ENCODE measurements around the gene KCNQ1. TPM values are rescaled to one million over a fixed set of nuclear protein-coding genes. Genes with fewer than 3 reads are reported as not detected.

Gene KCNQ1
- total RNA-seq, 1 donor from 2014 or later, result 2.7 TPM

DNA sequence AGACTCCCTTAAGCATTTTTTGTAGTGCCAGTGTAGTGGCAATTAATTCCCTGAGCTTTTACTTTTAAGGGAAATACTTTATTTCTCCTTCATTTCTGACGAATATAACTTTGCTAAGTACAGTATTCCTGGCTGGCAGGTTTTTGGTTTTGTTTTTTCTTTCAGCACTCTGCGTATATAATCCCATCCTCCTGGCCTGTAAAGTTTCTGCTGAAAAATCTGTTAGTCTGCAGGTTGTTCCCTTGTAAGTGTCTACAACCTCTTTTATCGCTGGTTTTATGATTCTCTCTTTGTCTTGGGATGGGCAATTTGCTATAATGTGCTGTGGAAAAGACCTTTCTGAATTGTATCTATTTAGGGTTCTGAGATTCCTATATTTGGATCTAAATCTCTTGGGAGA is 198.9 kb downstream of the KCNQ1 start:
- Histone ChIP-seq H3K36me3 (no peaks in the 10 kb centered on the region), H3K27me3 (no peaks in the 10 kb centered on the region), H3K4me1 (no peaks in the 10 kb centered on the region), H3K27ac (no peak overlapping the region), H3K4me3 (no peak overlapping the region), H3K9me3 (peaks cover 38% of the 10 kb centered on the region)
- intact Hi-C loops (cut with DNase I), result no loop called here
- TF ChIP-seq, protein P1, sequence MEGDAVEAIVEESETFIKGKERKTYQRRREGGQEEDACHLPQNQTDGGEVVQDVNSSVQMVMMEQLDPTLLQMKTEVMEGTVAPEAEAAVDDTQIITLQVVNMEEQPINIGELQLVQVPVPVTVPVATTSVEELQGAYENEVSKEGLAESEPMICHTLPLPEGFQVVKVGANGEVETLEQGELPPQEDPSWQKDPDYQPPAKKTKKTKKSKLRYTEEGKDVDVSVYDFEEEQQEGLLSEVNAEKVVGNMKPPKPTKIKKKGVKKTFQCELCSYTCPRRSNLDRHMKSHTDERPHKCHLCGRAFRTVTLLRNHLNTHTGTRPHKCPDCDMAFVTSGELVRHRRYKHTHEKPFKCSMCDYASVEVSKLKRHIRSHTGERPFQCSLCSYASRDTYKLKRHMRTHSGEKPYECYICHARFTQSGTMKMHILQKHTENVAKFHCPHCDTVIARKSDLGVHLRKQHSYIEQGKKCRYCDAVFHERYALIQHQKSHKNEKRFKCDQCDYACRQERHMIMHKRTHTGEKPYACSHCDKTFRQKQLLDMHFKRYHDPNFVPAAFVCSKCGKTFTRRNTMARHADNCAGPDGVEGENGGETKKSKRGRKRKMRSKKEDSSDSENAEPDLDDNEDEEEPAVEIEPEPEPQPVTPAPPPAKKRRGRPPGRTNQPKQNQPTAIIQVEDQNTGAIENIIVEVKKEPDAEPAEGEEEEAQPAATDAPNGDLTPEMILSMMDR (IDR thresholded peaks at IDR 0.05), result no peak
- TF ChIP-seq POLR2AphosphoS5 (IDR thresholded peaks at IDR 0.05; ENCODE audit: insufficient read depth in 1 of 2, low read depth in 1 of 2) (no peak), POLR2A (IDR thresholded peaks at IDR 0.05) (no peak)
- no peak for DNase-seq (ENCODE audit: extremely low spot score in 2 of 2)

DNA sequence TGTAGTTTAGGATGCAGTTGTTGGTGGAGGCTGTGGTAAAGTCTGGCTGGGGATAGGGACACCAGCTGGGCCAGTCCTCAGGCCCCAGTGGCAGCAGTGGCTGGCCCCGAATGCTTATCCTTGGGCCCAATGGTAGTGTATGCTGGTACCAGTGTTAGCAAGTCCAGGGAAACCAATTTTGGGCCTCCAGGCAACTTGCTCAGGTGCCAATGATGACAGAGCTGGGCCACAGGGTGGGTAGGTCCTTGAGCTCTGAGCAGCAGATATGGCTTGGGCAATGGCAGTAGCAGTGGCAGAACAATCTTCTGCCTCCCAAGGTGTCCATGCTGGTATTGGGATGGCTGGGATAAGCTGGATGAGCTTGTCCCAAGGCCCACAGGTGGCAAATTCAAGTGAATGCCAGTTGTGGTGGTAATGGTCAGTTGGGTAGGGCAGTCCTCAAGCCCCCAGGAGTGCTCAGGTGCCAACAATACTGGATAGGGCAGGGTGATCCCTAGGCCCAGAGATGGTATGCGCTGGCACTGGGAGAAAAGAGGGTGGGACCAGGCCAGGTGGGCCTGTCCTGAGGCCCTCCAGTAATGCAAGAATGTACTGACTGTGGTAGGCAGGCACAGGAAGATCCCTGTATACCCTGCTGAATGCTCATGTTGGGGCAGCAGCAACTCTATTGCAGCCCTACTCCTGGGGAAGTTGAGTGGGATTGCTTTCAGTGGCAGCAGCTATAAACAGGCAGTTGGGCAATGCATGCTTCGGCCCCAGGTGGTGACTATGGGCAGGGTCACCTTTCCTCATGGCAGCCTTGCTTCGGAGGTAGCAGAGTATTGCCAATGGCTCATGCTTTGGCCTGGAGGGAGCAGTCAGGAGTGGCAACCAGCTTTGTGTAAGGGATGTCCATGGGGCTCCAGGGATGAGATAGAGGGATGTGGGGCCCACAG is 200.3 kb downstream of the KCNQ1 start:
- H3K9me3 ChIP-seq, result peaks cover 38% of the 10 kb centered on the region
- intact Hi-C loops (cut with DNase I), result no loop called here
- no peaks in the 10 kb centered on the region for H3K27me3 ChIP-seq
- no peak overlapping the region for H3K27ac ChIP-seq
- no peak for TF ChIP-seq POLR2AphosphoS5 (IDR thresholded peaks at IDR 0.05; ENCODE audit: insufficient read depth in 1 of 2, low read depth in 1 of 2)
- TF ChIP-seq, protein P1 (IDR thresholded peaks at IDR 0.05), result no peak
- no peaks in the 10 kb centered on the region for H3K36me3 ChIP-seq
- no peak for DNase-seq (ENCODE audit: extremely low spot score in 2 of 2)
- H3K4me1 ChIP-seq, result no peaks in the 10 kb centered on the region
- H3K4me3 ChIP-seq, result no peak overlapping the region

DNA sequence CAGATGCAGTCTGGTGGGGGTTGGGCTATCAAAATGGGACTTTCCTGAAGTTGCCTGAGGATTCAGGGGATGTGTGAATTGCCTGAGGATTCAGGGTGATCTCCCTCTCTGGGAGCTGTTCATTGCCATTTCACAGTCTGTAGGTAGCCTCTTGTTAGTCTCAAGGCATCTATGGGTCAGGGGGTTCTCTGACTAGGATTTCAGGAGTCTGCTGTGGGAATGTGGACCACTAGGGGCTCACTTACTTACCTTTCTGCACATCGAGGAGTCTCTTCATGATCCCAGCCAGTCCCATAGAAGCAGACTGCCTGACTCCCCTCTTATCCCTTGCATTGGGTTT is 200.9 kb downstream of the KCNQ1 start:
- Histone ChIP-seq H3K9me3 (peaks cover 42% of the 10 kb centered on the region), H3K4me3 (no peak overlapping the region), H3K27me3 (no peaks in the 10 kb centered on the region), H3K4me1 (no peaks in the 10 kb centered on the region), H3K27ac (no peak overlapping the region), H3K36me3 (no peaks in the 10 kb centered on the region)
- TF ChIP-seq POLR2AphosphoS5 (IDR thresholded peaks at IDR 0.05; ENCODE audit: insufficient read depth in 1 of 2, low read depth in 1 of 2) (no peak), POLR2A (IDR thresholded peaks at IDR 0.05) (no peak)
- TF ChIP-seq, protein P1 (IDR thresholded peaks at IDR 0.05), result no peak
- intact Hi-C loops (cut with DNase I), result no loop called here
- no peak for DNase-seq (ENCODE audit: extremely low spot score in 2 of 2)

DNA sequence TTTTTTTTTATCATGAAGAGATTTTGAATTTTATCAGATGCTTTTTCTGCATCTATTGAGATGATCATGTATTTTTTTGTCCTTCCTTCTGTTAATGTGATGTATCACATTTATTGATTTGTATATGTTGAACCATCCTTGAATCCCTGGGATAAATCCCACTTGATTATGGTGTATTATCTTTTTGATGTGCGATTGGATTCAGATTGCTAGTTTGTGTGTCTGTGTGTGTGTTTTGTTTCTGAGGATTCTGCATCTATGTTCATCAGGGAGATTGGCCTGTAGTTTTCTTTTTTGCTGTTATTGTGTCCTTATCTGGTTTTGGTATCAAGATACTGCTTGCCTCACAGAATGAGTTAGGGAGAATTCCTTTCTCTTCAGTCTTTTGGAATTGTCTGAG is 202.4 kb downstream of the KCNQ1 start:
- Histone ChIP-seq H3K36me3 (no peaks in the 10 kb centered on the region), H3K27me3 (no peaks in the 10 kb centered on the region), H3K9me3 (peaks cover 42% of the 10 kb centered on the region), H3K4me3 (no peak overlapping the region), H3K4me1 (no peaks in the 10 kb centered on the region), H3K27ac (no peak overlapping the region)
- TF ChIP-seq POLR2A (IDR thresholded peaks at IDR 0.05) (no peak), POLR2AphosphoS5 (IDR thresholded peaks at IDR 0.05; ENCODE audit: insufficient read depth in 1 of 2, low read depth in 1 of 2) (no peak)
- TF ChIP-seq, protein P1 (IDR thresholded peaks at IDR 0.05), result no peak
- DNase-seq (ENCODE audit: extremely low spot score in 2 of 2), result no peak
- intact Hi-C loops (cut with DNase I), result no loop called here

DNA sequence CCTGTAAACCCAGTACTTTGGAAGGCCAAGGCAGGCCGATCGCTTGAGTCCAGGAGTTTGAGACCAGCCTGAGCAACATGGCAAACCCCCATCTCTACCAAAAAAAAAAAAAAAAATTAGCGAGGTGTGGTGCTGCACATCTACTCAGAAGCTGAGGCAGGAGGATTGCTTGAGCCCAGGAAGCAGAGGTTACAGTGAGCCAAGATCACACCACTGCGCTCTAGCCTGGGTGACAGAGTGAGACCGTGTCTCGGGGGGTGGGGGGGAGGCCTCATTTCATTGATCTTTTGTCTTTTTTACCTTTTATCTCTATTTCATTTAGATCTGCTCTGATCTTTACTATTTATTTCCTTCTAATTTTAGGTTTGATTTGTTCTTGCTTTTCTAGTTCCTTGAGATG is 203.1 kb downstream of the KCNQ1 start:
- Histone ChIP-seq H3K9me3 (peaks cover 42% of the 10 kb centered on the region), H3K27ac (no peak overlapping the region), H3K4me3 (no peak overlapping the region), H3K36me3 (no peaks in the 10 kb centered on the region), H3K4me1 (no peaks in the 10 kb centered on the region), H3K27me3 (no peaks in the 10 kb centered on the region)
- DNase-seq (ENCODE audit: extremely low spot score in 2 of 2), result no peak
- no peak for TF ChIP-seq POLR2AphosphoS5 (IDR thresholded peaks at IDR 0.05; ENCODE audit: insufficient read depth in 1 of 2, low read depth in 1 of 2)
- TF ChIP-seq, protein P1 (IDR thresholded peaks at IDR 0.05), result no peak
- TF ChIP-seq POLR2A (IDR thresholded peaks at IDR 0.05), result no peak
- intact Hi-C loops (cut with DNase I), result no loop called here
